ENCODE data around the gene BANP.
"Not testable (repeated sequence)": the region's sequence is repeated elsewhere in the genome, so short reads cannot be mapped to it uniquely, and the experiment has no call there.

BANP gene

GRCh38 chr16:87993901-87994300 lies 42.7 kb downstream of the BANP start:
- DNase-seq (ENCODE audit: low read depth in 1 of 2, low spot score in 1 of 2), result no peak
- TF ChIP-seq JUND (IDR thresholded peaks at IDR 0.05; ENCODE audit: low read depth), result no peak
- in situ Hi-C loops (cut with HindIII; ENCODE audit: low pct_unique_long_range_greater_than_20kb, low sequenced_read_pairs), result no loop called here

- DNase-seq (ENCODE audit: low read depth in 1 of 2, low spot score in 1 of 2), result no peak
- in situ Hi-C loops (cut with HindIII; ENCODE audit: low pct_unique_long_range_greater_than_20kb, low sequenced_read_pairs), result no loop called here
- no peak for TF ChIP-seq JUND (IDR thresholded peaks at IDR 0.05; ENCODE audit: low read depth)
These were observed 44.4 kb downstream of the BANP start for GRCh38 chr16:87995644-87996043.

- in situ Hi-C loops (cut with HindIII; ENCODE audit: low pct_unique_long_range_greater_than_20kb, low sequenced_read_pairs), result no loop called here
- no peak for DNase-seq (ENCODE audit: low read depth in 1 of 2, low spot score in 1 of 2)
- TF ChIP-seq JUND (IDR thresholded peaks at IDR 0.05; ENCODE audit: low read depth), result no peak
These were observed 46.0 kb downstream of the BANP start for GRCh38 chr16:87996962-87997880.

GRCh38 chr16:87998184-87998793 lies 47.1 kb downstream of the BANP start:
- DNase-seq (ENCODE audit: low read depth in 1 of 2, low spot score in 1 of 2); in situ Hi-C loops (cut with HindIII; ENCODE audit: low pct_unique_long_range_greater_than_20kb, low sequenced_read_pairs): not testable (repeated sequence)

DNA sequence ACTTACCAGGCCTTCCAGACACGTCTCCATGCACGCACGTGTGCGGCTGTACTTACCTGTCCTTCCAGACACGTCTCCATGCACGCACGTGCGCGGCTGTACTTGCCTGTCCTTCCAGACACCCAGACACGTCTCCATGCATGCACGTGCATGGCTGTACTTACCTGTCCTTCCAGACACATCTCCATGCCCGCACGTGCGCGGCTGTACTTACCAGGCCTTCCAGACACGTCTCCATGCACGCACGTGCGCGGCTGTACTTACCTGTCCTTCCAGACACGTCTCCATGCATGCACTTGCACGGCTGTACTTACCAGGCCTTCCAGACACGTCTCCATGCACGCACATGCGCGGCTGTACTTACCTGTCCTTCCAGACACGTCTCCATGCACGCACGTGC lies 47.8 kb downstream of the BANP start:
- in situ Hi-C loops (cut with HindIII; ENCODE audit: low pct_unique_long_range_greater_than_20kb, low sequenced_read_pairs); DNase-seq (ENCODE audit: low read depth in 1 of 2, low spot score in 1 of 2): not testable (repeated sequence)

DNA sequence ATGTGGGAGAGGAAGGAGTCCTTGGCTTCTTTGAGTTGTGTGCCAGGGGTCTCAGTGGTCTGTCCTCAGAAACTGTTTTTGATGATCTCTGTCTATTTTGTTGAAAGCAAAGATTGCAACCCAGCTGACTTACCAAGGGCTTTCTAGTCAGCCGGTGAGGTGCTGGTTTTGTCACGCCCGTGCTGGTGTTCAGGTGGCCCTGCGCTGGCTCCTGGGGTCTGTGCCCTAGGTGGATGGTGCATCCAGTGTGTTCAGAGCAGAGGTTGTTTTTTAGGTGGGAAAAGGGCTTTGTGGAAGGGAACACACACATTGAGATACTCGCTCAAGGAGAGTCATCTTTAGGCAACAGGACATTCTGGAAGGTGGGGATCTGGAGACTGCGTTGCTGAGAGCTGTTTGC lies 51.0 kb downstream of the BANP start:
- DNase-seq (ENCODE audit: low read depth in 1 of 2, low spot score in 1 of 2), result no peak
- TF ChIP-seq JUND (IDR thresholded peaks at IDR 0.05; ENCODE audit: low read depth), result no peak
- in situ Hi-C loops (cut with HindIII; ENCODE audit: low pct_unique_long_range_greater_than_20kb, low sequenced_read_pairs), result no loop called here

DNA sequence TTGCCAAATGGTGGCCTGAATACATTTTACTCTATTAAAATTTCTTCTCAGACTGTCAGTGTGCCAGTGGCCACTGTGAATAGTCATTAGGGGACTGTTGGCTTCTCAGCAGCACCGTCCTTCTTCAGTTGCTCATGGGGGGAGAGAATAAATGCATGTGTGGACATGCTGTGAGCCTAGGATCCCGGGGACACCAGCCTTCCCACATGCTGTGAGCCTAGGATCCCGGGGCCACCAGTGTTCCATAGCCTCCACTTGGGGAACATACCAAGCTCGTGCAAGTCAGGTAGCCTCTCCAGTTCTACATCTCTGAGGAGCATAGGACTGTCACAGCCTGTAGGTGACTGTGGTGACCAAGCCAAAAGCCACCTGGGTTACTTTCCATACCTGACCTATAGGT lies 51.5 kb downstream of the BANP start:
- in situ Hi-C loops (cut with HindIII; ENCODE audit: low pct_unique_long_range_greater_than_20kb, low sequenced_read_pairs), result no loop called here
- DNase-seq (ENCODE audit: low read depth in 1 of 2, low spot score in 1 of 2), result no peak
- no peak for TF ChIP-seq JUND (IDR thresholded peaks at IDR 0.05; ENCODE audit: low read depth)

DNA sequence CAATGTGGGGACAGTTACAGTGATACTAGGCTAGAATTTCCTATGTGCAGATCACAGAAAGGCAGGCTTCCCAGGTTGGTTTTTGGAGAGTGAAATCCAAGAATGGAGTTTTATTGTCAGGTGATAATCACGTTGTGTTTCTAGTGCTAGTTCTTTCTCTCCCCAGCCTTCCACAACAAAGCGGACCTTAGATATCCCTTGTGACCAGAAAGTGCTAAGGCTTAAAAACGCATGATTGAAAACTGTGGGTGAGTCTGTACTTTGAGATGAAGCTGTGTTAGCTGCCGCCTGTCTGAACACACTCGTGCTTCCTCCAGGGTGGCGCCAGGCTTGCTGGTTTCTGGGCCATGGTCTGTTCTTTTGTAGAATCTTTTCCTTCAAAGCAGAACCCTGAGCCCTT lies 52.1 kb downstream of the BANP start:
- no peak for DNase-seq (ENCODE audit: low read depth in 1 of 2, low spot score in 1 of 2)
- TF ChIP-seq JUND (IDR thresholded peaks at IDR 0.05; ENCODE audit: low read depth), result no peak
- in situ Hi-C loops (cut with HindIII; ENCODE audit: low pct_unique_long_range_greater_than_20kb, low sequenced_read_pairs), result no loop called here

DNA sequence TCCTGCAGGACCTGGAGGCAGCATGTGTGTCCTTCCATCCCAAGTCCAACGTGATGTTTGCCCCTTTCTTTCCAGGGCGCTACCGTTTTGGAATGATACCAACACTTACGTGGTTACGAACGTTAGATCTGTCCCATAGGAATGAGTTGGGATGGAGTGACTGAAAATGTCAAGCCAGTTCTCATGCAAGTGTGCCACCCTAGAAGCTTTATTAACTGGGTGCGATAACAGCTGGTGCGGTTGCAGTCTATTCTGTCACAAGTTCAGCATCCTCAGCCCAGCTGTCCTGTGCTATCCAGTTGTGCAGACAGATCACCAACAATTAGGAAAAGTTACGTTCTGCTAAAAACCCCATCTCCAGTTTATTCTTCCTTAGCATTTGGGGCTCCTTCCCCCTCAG lies 52.5 kb downstream of the BANP start:
- TF ChIP-seq JUND (IDR thresholded peaks at IDR 0.05; ENCODE audit: low read depth), result no peak
- in situ Hi-C loops (cut with HindIII; ENCODE audit: low pct_unique_long_range_greater_than_20kb, low sequenced_read_pairs), result no loop called here
- DNase-seq (ENCODE audit: low read depth in 1 of 2, low spot score in 1 of 2), result no peak

- in situ Hi-C loops (cut with HindIII; ENCODE audit: low pct_unique_long_range_greater_than_20kb, low sequenced_read_pairs), result no loop called here
- TF ChIP-seq JUND (IDR thresholded peaks at IDR 0.05; ENCODE audit: low read depth), result no peak
- no peak for DNase-seq (ENCODE audit: low read depth in 1 of 2, low spot score in 1 of 2)
These were observed 53.2 kb downstream of the BANP start for GRCh38 chr16:88004391-88004790.

GRCh38 chr16:88005181-88005581 lies 53.9 kb downstream of the BANP start:
- TF ChIP-seq JUND (IDR thresholded peaks at IDR 0.05; ENCODE audit: low read depth), result no peak
- in situ Hi-C loops (cut with HindIII; ENCODE audit: low pct_unique_long_range_greater_than_20kb, low sequenced_read_pairs), result no loop called here
- DNase-seq (ENCODE audit: low read depth in 1 of 2, low spot score in 1 of 2), result no peak

DNA sequence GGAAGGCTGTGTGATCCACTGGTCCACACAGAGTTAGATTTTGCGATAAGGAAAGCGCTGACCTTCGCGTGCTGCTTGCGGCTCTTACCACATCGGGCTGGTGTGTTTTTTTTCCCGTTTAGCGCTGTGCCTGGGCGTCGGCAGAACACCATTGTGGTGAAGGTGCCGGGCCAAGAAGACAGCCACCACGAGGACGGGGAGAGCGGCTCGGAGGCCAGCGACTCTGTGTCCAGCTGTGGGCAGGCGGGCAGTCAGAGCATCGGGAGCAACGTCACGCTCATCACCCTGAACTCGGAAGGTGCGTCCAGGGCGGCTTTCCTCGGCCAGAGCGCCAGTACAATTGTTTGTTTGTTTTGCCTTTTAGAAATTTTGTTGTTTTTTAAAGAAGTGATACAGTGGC lies 54.7 kb downstream of the BANP start:
- DNase-seq (ENCODE audit: low read depth in 1 of 2, low spot score in 1 of 2), result no peak
- TF ChIP-seq JUND (IDR thresholded peaks at IDR 0.05; ENCODE audit: low read depth), result no peak
- in situ Hi-C loops (cut with HindIII; ENCODE audit: low pct_unique_long_range_greater_than_20kb, low sequenced_read_pairs), result no loop called here

DNA sequence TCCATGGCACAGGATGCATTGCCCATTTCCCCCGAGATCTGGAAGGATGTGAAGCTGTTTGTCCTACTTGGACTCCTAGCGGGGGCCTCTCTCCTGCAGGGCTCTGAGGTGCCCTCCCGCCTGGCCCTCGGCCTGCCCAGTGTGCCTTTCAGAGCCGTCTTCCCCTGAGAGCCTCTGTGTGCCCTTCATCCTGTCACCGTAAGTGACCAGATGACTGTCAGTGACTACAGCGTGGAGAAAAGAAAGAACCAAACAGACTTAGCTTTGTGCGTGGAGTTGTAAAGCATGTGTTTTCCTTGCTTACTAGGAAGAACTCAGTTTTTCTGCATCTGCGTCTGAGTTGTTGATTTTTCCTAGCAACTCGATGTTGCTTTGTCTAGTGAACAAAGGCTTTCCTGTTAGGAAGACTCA lies 56.1 kb downstream of the BANP start:
- DNase-seq (ENCODE audit: low read depth in 1 of 2, low spot score in 1 of 2), result no peak
- in situ Hi-C loops (cut with HindIII; ENCODE audit: low pct_unique_long_range_greater_than_20kb, low sequenced_read_pairs), result no loop called here
- no peak for TF ChIP-seq JUND (IDR thresholded peaks at IDR 0.05; ENCODE audit: low read depth)
